IPS-11a (cell line): Measurements from ENCODE around the gene CDHR5.
"Not testable (repeated sequence)": the region's sequence is repeated elsewhere in the genome, so short reads cannot be mapped to it uniquely, and the experiment has no call there.

Experiments
- H3K4me3 ChIP-seq: one replicate; pipeline ENCODE4 v1.5.1; 2013; ENCODE audit warnings: low read depth, low read length, control low read depth

The CDHR5 gene

GRCh38 chr11:589798-590197 is 35.0 kb downstream of the CDHR5 start:
- H3K4me3 ChIP-seq, result no peak overlapping the region

GRCh38 chr11:587978-588380 is 36.8 kb downstream of the CDHR5 start:
- no peak overlapping the region for H3K4me3 ChIP-seq

- H3K4me3 ChIP-seq, result no peak overlapping the region
Observed at GRCh38 chr11:587546-587945, 37.2 kb downstream of the CDHR5 start.

GRCh38 chr11:586376-587316 is 38.1 kb downstream of the CDHR5 start:
- H3K4me3 ChIP-seq, result no peak overlapping the region

GRCh38 chr11:584287-584686 is 40.5 kb downstream of the CDHR5 start:
- H3K4me3 ChIP-seq, result no peak overlapping the region

GRCh38 chr11:581752-582151 is 43.0 kb downstream of the CDHR5 start:
- H3K4me3 ChIP-seq, result no peak overlapping the region

- no peak overlapping the region for H3K4me3 ChIP-seq
Observed at GRCh38 chr11:581342-581741, 43.4 kb downstream of the CDHR5 start.

- no peak overlapping the region for H3K4me3 ChIP-seq
Observed at GRCh38 chr11:579830-580601, 44.7 kb downstream of the CDHR5 start.

- no peak overlapping the region for H3K4me3 ChIP-seq
Observed at GRCh38 chr11:578276-579035, 46.3 kb downstream of the CDHR5 start.

- H3K4me3 ChIP-seq, result peak overlapping the region; percentile 93
Observed at GRCh38 chr11:577611-577894, 47.2 kb downstream of the CDHR5 start.

- peak overlapping the region; percentile 93 for H3K4me3 ChIP-seq
Observed at GRCh38 chr11:576811-577610, 47.7 kb downstream of the CDHR5 start.

- peak within 1 kb of the TSS; percentile 93 for H3K4me3 ChIP-seq
Observed at GRCh38 chr11:575996-576768, 48.6 kb downstream of the CDHR5 start, which contains the start of gene PHRF1. PHRF1 (plus strand) TSS chr11:576470; CDS start chr11:581513, 5,043 bp downstream.

GRCh38 chr11:575313-575995 is 49.3 kb downstream of the CDHR5 start:
- peak overlapping the region; percentile 51 for H3K4me3 ChIP-seq

GRCh38 chr11:574632-575312 is 50.0 kb downstream of the CDHR5 start:
- H3K4me3 ChIP-seq, result peak overlapping the region; percentile 51

GRCh38 chr11:574031-574570 is 50.7 kb downstream of the CDHR5 start:
- not testable (repeated sequence) for H3K4me3 ChIP-seq

GRCh38 chr11:573146-573759 is 51.5 kb downstream of the CDHR5 start:
- no peak overlapping the region for H3K4me3 ChIP-seq

- no peak overlapping the region for H3K4me3 ChIP-seq
Observed at GRCh38 chr11:571802-572185, 53.0 kb downstream of the CDHR5 start.
